Large intestine (tissue), 3 donors: ENCODE results near the gene ANKRD33. TPM values are rescaled to one million over a fixed set of nuclear protein-coding genes. Genes with fewer than 3 reads are reported as not detected.
A peak's percentile ranks its signal among the peaks of the same experiment; 100 is the strongest.

Experiments
- DNase-seq, 2 donors: peaks; one replicate each; pipeline versions ENCODE4 v3.0.0 to v3.0.0-alpha.2; 2013
- H3K27ac ChIP-seq: one replicate; pipeline ENCODE4 v1.5.1; 2013; ENCODE audit warnings: low read length
- H3K27me3 ChIP-seq: 2 replicates; pipeline ENCODE4 v1.6.1; 2013; ENCODE audit warnings: low read length; ENCODE audit not compliant: control insufficient read depth, insufficient read depth
- H3K36me3 ChIP-seq: 2 replicates; pipeline ENCODE4 v1.6.1; 2013; ENCODE audit warnings: low read length; ENCODE audit not compliant: control insufficient read depth, insufficient read depth
- H3K4me1 ChIP-seq: one replicate; pipeline ENCODE4 v1.6.1; 2013; ENCODE audit warnings: low read length; ENCODE audit not compliant: control insufficient read depth, insufficient read depth
- H3K4me3 ChIP-seq: one replicate; pipeline ENCODE4 v1.5.1; 2013; ENCODE audit warnings: low read length
- H3K9me3 ChIP-seq: one replicate; pipeline ENCODE4 v1.6.1; 2013; ENCODE audit warnings: mild to moderate bottlenecking, low read depth, low read length, moderate library complexity; ENCODE audit not compliant: control insufficient read depth
- WGBS: methylation state at CpG from one replicate; pipeline ENCODE4 v1.1.5; 2013; ENCODE audit warnings: low lambda C conversion rate; ENCODE audit not compliant: insufficient coverage; 5-methylcytosine and 5-hydroxymethylcytosine counted together
- polyA plus RNA-seq: library from polyadenylated mRNA; unstranded; fragments of 120-200 nt; gene quantifications from one replicate; pipeline ENCODE4 v1.2.1, GENCODE V29; 2013

The ANKRD33 gene
- polyA plus RNA-seq, 1 donor: 0.06 TPM

DNA sequence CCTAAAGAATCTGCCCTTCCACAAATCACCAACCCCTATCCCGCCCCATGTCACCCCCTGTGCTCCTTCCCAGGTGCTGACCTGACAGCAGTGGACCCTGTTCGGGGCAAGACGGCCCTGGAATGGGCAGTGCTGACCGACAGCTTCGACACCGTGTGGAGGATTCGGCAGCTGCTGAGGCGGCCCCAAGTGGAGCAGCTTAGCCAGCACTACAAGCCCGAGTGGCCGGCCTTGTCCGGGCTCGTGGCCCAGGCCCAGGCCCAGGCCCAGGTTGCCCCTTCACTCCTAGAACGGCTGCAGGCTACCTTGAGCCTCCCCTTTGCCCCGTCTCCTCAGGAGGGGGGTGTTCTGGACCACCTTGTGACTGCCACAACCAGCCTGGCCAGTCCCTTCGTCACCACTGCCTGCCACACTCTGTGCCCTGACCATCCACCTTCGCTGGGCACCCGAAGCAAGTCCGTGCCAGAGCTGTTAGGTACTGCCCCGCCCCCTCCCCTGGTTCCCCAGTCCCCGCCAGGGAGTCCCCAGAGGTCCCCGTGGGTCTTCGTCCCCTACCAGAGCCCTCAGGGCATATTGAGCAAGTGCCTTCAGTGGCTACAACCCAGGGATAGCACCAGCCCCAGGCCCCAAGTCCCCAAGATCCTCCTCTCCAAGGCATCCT lies 2.7 kb downstream of the ANKRD33 start:
- no peak for DNase-seq
- H3K36me3 ChIP-seq: no peaks in the 10 kb centered on the region

DNA sequence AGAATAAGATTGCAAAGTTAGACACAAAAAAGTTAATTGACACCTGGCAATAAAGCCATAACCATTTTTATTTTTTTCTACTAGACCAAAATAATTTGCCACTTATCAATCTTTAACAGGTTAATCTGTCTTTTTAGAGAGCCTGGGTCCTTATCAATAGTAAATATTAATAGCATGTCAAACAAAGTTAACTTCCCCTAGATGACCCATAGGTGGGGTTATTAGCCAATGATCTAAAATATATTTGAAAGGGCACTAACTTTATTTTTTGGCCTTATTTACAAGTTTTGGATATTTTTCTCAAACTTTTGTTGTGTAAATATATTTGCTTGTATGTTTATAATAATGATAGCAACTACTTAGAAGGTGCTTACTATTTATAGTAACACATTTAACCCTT lies 3.9 kb downstream of the ANKRD33 start:
- H3K27me3 ChIP-seq: no peaks in the 10 kb centered on the region
- peaks cover 6% of the 10 kb centered on the region for H3K4me1 ChIP-seq

More for the DNA sequence above, 2.7 kb downstream of the ANKRD33 start:
- Histone ChIP-seq H3K27ac (no peak overlapping the region), H3K4me1 (peaks cover 6% of the 10 kb centered on the region), H3K4me3 (no peak overlapping the region), H3K9me3 (no peaks in the 10 kb centered on the region), H3K27me3 (no peaks in the 10 kb centered on the region)
- WGBS: no CpG with 5 or more reads among the region's 22 CpGs

DNA sequence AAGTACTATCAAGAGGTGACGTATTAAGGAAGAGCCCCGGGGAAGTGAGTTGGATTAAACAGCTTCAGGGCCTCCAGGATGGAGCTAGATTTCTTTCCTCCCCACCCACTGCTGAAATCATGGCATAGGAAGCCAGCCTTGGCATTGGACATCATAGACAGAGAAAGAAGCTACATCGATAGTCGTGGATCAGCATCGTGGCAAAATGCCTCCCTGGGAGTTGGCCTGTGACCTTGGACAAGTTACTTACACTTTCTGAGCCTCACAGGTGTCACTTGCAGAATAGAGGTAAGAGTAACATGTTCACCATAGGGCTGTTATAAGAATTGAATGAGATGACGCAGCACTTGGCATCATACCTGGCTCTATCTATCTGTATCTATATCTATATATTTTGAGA lies 5.9 kb downstream of the ANKRD33 start:
- Histone ChIP-seq H3K27me3 (no peaks in the 10 kb centered on the region), H3K36me3 (no peaks in the 10 kb centered on the region), H3K4me1 (no peaks in the 10 kb centered on the region), H3K4me3 (no peak overlapping the region), H3K9me3 (no peaks in the 10 kb centered on the region), H3K27ac (no peak overlapping the region)
- 100% methylated on average over 1 of the region's 6 CpGs for WGBS
- no peak for DNase-seq

More for the DNA sequence above, 3.9 kb downstream of the ANKRD33 start:
- Histone ChIP-seq H3K9me3 (no peaks in the 10 kb centered on the region), H3K27ac (no peak overlapping the region), H3K4me3 (no peak overlapping the region), H3K36me3 (no peaks in the 10 kb centered on the region)
- DNase-seq: no peak

DNA sequence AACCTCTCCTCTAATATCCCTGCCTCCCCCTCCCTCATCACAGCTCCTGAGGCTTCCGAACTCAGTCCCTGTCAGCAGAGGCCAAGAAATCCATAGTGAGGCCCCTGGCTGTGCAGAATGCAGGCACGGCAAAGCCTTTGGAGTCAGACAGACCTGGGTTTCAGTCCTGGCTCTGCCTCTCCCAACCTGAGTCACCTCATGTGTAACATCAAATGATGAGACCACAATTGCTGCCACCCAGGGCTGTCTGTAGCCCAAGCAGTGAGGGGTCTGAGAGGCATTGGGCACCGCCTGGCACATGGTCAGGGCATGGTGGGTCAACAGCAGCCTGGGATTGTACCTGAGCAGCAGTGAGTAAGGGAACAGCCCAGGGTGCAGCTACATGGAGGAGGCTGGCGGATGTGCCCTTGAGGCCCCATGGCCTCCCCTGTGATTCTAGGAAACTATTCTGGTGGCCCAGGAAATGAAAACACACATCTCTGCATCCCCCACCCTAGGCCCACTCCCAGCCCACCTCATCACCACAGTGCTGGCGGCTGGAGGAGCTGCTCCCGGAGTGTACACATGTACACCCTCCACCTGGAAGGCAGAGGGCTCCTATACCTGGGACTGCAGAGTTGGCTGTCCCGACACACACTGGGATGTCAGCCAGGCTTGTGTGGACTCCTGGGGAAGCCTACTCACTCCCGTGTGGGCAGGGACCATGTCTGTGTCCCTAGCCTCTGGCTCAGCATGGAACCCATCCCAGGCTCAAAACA lies 7.7 kb downstream of the ANKRD33 start:
- no peaks in the 10 kb centered on the region for H3K9me3 ChIP-seq
- H3K4me1 ChIP-seq: no peaks in the 10 kb centered on the region
- no peaks in the 10 kb centered on the region for H3K27me3 ChIP-seq
- no CpG with 5 or more reads among the region's 8 CpGs for WGBS
- no peak for DNase-seq
- H3K36me3 ChIP-seq: no peaks in the 10 kb centered on the region
- H3K27ac ChIP-seq: no peak overlapping the region
- no peak overlapping the region for H3K4me3 ChIP-seq

- no peak for DNase-seq
- Histone ChIP-seq H3K4me1 (peaks cover 4% of the 10 kb centered on the region), H3K36me3 (no peaks in the 10 kb centered on the region), H3K27ac (no peak overlapping the region), H3K27me3 (no peaks in the 10 kb centered on the region), H3K9me3 (no peaks in the 10 kb centered on the region), H3K4me3 (no peak overlapping the region)
- no CpG with 5 or more reads among the region's 3 CpGs for WGBS
These were observed 8.3 kb downstream of the ANKRD33 start for GRCh38 chr12:51896236-51896635.

GRCh38 chr12:51897181-51897580 lies 9.3 kb downstream of the ANKRD33 start:
- Histone ChIP-seq H3K27ac (no peak overlapping the region), H3K27me3 (no peaks in the 10 kb centered on the region), H3K4me3 (no peak overlapping the region), H3K4me1 (peaks cover 7% of the 10 kb centered on the region), H3K9me3 (no peaks in the 10 kb centered on the region), H3K36me3 (no peaks in the 10 kb centered on the region)
- no CpG with 5 or more reads among the region's 8 CpGs for WGBS
- DNase-seq: no peak

GRCh38 chr12:51898506-51898905 lies 10.6 kb downstream of the ANKRD33 start:
- DNase-seq: no peak
- Histone ChIP-seq H3K27me3 (no peaks in the 10 kb centered on the region), H3K4me1 (peaks cover 7% of the 10 kb centered on the region), H3K4me3 (no peak overlapping the region), H3K9me3 (peaks cover 3% of the 10 kb centered on the region), H3K36me3 (no peaks in the 10 kb centered on the region), H3K27ac (no peak overlapping the region)
- no CpG with 5 or more reads among the region's 2 CpGs for WGBS

GRCh38 chr12:51898937-51899336 lies 11.0 kb downstream of the ANKRD33 start:
- no peak overlapping the region for H3K27ac ChIP-seq

DNA sequence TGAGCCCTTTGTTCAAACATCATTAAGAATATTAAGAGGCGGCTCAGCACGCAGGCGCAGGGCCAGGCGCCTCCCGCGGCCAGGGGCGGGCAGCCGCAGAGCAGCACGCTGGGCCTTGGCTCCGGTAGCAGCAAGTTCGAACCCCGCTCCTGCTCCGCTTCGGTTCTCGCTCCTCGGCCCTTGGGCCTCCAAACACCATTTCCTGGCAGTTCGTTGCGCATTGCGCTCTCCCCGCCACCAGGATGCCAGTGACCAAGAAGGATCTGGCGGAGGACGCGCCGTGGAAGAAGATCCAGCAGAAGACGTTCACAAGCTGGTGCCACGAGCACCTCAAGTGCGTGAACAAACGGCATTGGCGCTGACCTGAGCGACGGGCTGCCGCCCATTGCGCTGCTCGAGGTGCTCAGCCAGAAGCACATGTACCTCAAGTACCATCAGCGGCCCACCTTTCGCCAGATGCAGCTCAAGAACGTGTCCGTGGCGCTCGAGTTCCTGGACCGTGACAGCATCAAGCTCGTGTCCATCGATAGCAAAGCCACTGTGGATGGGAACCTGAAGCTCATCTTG lies 12.5 kb downstream of the ANKRD33 start:
- no CpG with 5 or more reads among the region's 43 CpGs for WGBS
- Histone ChIP-seq H3K4me1 (peaks cover 9% of the 10 kb centered on the region), H3K27me3 (no peaks in the 10 kb centered on the region), H3K4me3 (no peak overlapping the region), H3K9me3 (peaks cover 3% of the 10 kb centered on the region), H3K27ac (no peak overlapping the region), H3K36me3 (no peaks in the 10 kb centered on the region)
- DNase-seq: no peak

More at GRCh38 chr12:51898937-51899336, 11.0 kb downstream of the ANKRD33 start:
- Histone ChIP-seq H3K9me3 (peaks cover 3% of the 10 kb centered on the region), H3K36me3 (no peaks in the 10 kb centered on the region), H3K27me3 (no peaks in the 10 kb centered on the region), H3K4me1 (peaks cover 7% of the 10 kb centered on the region), H3K4me3 (no peak overlapping the region)
- DNase-seq: no peak
- no CpG with 5 or more reads among the region's 9 CpGs for WGBS

DNA sequence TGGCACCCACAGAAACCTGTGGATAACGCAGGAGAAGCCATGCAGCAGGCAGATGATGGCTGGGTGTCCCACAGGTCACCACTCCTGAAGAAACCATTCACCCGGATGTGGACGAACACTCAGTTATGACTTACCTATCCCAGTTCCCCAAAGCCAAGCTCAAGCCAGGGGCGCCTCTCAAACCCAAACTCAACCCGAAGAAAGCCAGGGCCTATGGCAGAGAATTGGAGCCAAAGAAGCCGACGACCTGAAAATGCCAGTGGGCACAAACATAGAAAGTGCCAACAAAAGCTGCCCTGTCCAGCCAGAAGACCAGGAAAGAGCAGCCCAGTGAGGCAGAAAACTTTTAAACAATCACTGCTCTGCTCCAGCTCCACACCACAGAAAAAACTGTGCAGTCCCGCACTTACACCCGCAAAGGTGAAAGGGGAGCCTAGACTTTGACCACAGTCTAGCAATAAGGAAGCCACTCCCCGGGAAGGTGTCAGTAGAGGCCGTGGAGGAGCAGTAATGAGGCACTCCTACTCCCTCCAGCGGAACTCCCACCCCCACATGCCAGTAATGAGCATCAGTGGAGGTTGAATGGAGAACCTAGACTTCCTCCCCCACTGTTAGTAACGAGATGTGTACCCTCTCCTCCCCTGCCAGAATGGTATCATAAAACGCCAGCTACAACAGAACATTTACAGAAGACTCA lies 13.4 kb downstream of the ANKRD33 start:
- peak; percentile 64 to 81 for DNase-seq

More for the DNA sequence above, 13.4 kb downstream of the ANKRD33 start:
- H3K27me3 ChIP-seq: no peaks in the 10 kb centered on the region
- peaks cover 16% of the 10 kb centered on the region for H3K4me1 ChIP-seq
- no peak overlapping the region for H3K4me3 ChIP-seq
- no peak overlapping the region for H3K27ac ChIP-seq
- H3K36me3 ChIP-seq: no peaks in the 10 kb centered on the region
- peaks cover 3% of the 10 kb centered on the region for H3K9me3 ChIP-seq
- no CpG with 5 or more reads among the region's 14 CpGs for WGBS
